COR-L47 (cell line): ENCODE measurements around the gene CHD9NB.
"Not testable (repeated sequence)": the region's sequence is repeated elsewhere in the genome, so short reads cannot be mapped to it uniquely, and the experiment has no call there.

ENCODE experiments used
- DNase-seq: peaks from one replicate; lab custom pipeline; 2025; lab: John Stamatoyannopoulos, UW

CHD9NB gene

GRCh38 chr16:53056392-53056881, 3.7 kb upstream of the CHD9NB start:
- no peak for DNase-seq

GRCh38 chr16:53055541-53056391, 3.1 kb upstream of the CHD9NB start:
- DNase-seq = no peak

GRCh38 chr16:53054670-53055485, 2.2 kb upstream of the CHD9NB start, which contains the start of gene CHD9:
CHD9 (plus strand) TSS chr16:53054991; CDS start chr16:53156090, 101,099 bp downstream.
- peak; percentile 86 for DNase-seq

- no peak for DNase-seq
Observed at GRCh38 chr16:53053967-53054669, 1.4 kb upstream of the CHD9NB start.

- not testable (repeated sequence) for DNase-seq
Observed at GRCh38 chr16:53051255-53051654, 1.4 kb downstream of the CHD9NB start.

- no peak for DNase-seq
Observed at GRCh38 chr16:53048139-53048915, 4.4 kb downstream of the CHD9NB start.

GRCh38 chr16:53047515-53047914, 5.2 kb downstream of the CHD9NB start:
- DNase-seq = not testable (repeated sequence)

- DNase-seq = peak; percentile 4
Observed at GRCh38 chr16:53045341-53046220, 7.1 kb downstream of the CHD9NB start.

- peak; percentile 6 for DNase-seq
Observed at GRCh38 chr16:53043986-53044601, 8.6 kb downstream of the CHD9NB start.

GRCh38 chr16:53043428-53043831, 9.3 kb downstream of the CHD9NB start:
- DNase-seq = no peak

- no peak for DNase-seq
Observed at GRCh38 chr16:53042235-53042701, 10.4 kb downstream of the CHD9NB start.

- DNase-seq = no peak
Observed at GRCh38 chr16:53041320-53042051, 11.2 kb downstream of the CHD9NB start.

- DNase-seq = no peak
Observed at GRCh38 chr16:53040788-53041187, 11.9 kb downstream of the CHD9NB start.

- not testable (repeated sequence) for DNase-seq
Observed at GRCh38 chr16:53036711-53037110, 16.0 kb downstream of the CHD9NB start.

GRCh38 chr16:53036066-53036465, 16.6 kb downstream of the CHD9NB start:
- no peak for DNase-seq

GRCh38 chr16:53035176-53035942, 17.3 kb downstream of the CHD9NB start:
- DNase-seq = no peak

- DNase-seq = no peak
Observed at GRCh38 chr16:53034306-53034705, 18.4 kb downstream of the CHD9NB start.

GRCh38 chr16:53031323-53031942, 21.3 kb downstream of the CHD9NB start:
- no peak for DNase-seq
